ENCODE measurements around the gene IFIH1. TPM values are rescaled to one million over a fixed set of nuclear protein-coding genes. Genes with fewer than 3 reads are reported as not detected.
A peak's percentile ranks its signal among the peaks of the same experiment; 100 is the strongest.

The IFIH1 gene
- polyA plus RNA-seq, 1 of the 3 experiments (the other 2 are of a cell fraction): 1.0 TPM

DNA sequence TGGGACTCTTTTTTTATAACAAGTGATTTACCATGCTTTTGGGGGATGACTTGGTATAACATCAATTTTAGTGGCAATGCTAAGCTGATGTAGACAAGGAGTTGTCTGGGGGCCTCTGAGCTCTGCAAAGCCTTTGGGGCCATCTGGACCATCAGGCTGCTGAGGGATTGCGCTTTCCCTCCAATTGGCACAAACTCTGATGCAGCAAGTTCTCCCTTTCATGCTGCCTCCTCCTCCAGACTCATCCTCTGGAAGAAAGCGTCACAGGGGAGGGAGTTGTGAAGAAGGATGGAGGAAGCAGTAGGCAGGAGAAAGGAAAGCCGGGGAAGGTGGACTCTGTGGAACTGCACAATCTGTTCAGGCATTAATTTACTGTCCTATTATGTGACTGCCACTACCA, 65.0 kb downstream of the IFIH1 start:
- no peak overlapping the region for H2AFZ ChIP-seq (ENCODE audit: low read depth)
- H3K27ac ChIP-seq (ENCODE audit: low read depth in 2 of 2, low read length in 1 of 2): no peak overlapping the region
- no peak overlapping the region for H3K4me2 ChIP-seq
- no peak overlapping the region for H3K4me3 ChIP-seq (ENCODE audit: low read depth in 2 of 2, low read length in 1 of 2)
- peaks cover 13% of the 10 kb centered on the region for H3F3A ChIP-seq (replicated peaks; ENCODE audit: insufficient read depth)
- H3K79me2 ChIP-seq (ENCODE audit: insufficient read depth): no peaks in the 10 kb centered on the region
- H3K9me3 ChIP-seq: no peaks in the 10 kb centered on the region
- no peak overlapping the region for H3K9ac ChIP-seq
- POLR2A ChIA-PET: no interaction called here
- H3K9me2 ChIP-seq: no peaks in the 10 kb centered on the region
- TF ChIP-seq, protein P1, sequence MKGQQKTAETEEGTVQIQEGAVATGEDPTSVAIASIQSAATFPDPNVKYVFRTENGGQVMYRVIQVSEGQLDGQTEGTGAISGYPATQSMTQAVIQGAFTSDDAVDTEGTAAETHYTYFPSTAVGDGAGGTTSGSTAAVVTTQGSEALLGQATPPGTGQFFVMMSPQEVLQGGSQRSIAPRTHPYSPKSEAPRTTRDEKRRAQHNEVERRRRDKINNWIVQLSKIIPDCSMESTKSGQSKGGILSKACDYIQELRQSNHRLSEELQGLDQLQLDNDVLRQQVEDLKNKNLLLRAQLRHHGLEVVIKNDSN (IDR thresholded peaks at IDR 0.05; ENCODE audit: borderline replicate concordance, low read depth): no peak
- TF ChIP-seq, protein P2, sequence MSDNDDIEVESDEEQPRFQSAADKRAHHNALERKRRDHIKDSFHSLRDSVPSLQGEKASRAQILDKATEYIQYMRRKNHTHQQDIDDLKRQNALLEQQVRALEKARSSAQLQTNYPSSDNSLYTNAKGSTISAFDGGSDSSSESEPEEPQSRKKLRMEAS (IDR thresholded peaks at IDR 0.05; ENCODE audit: low read depth): no peak
- TF ChIP-seq SMC3 (IDR thresholded peaks at IDR 0.05; ENCODE audit: low read depth, low read length): no peak
- no peak for TF ChIP-seq NFIC (IDR thresholded peaks at IDR 0.05; ENCODE audit: borderline replicate concordance)
- no peak for TF ChIP-seq RCOR1 (IDR thresholded peaks at IDR 0.05; ENCODE audit: low read length)
- TF ChIP-seq TCF12 (IDR thresholded peaks at IDR 0.05): no peak
- no peak for TF ChIP-seq TEAD4 (IDR thresholded peaks at IDR 0.05; ENCODE audit: borderline replicate concordance, insufficient read depth)
- TF ChIP-seq, protein P3, sequence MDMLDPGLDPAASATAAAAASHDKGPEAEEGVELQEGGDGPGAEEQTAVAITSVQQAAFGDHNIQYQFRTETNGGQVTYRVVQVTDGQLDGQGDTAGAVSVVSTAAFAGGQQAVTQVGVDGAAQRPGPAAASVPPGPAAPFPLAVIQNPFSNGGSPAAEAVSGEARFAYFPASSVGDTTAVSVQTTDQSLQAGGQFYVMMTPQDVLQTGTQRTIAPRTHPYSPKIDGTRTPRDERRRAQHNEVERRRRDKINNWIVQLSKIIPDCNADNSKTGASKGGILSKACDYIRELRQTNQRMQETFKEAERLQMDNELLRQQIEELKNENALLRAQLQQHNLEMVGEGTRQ (IDR thresholded peaks at IDR 0.05; ENCODE audit: borderline replicate concordance, low read depth, low read length): no peak
- TF ChIP-seq, protein P4, sequence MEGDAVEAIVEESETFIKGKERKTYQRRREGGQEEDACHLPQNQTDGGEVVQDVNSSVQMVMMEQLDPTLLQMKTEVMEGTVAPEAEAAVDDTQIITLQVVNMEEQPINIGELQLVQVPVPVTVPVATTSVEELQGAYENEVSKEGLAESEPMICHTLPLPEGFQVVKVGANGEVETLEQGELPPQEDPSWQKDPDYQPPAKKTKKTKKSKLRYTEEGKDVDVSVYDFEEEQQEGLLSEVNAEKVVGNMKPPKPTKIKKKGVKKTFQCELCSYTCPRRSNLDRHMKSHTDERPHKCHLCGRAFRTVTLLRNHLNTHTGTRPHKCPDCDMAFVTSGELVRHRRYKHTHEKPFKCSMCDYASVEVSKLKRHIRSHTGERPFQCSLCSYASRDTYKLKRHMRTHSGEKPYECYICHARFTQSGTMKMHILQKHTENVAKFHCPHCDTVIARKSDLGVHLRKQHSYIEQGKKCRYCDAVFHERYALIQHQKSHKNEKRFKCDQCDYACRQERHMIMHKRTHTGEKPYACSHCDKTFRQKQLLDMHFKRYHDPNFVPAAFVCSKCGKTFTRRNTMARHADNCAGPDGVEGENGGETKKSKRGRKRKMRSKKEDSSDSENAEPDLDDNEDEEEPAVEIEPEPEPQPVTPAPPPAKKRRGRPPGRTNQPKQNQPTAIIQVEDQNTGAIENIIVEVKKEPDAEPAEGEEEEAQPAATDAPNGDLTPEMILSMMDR (IDR thresholded peaks at IDR 0.05): no peak
- TF ChIP-seq NRF1 (IDR thresholded peaks at IDR 0.05; ENCODE audit: low read depth, low read length): no peak
- no peak for TF ChIP-seq SIN3A (IDR thresholded peaks at IDR 0.05; ENCODE audit: borderline replicate concordance, low read depth, low read length)
- TF ChIP-seq ELF1 (IDR thresholded peaks at IDR 0.05): no peak
- TF ChIP-seq TAF1 (IDR thresholded peaks at IDR 0.05; ENCODE audit: borderline replicate concordance, low read depth, low read length): no peak
- TF ChIP-seq MXI1 (IDR thresholded peaks at IDR 0.05; ENCODE audit: low read depth, low read length): no peak
- H3K4me1 ChIP-seq (ENCODE audit: control insufficient read depth in 1 of 2, insufficient read depth in 2 of 2, low read depth in 1 of 2, low read length in 1 of 2): no peaks in the 10 kb centered on the region
- CTCF ChIA-PET: no interaction called here
- no peaks in the 10 kb centered on the region for H4K20me1 ChIP-seq (ENCODE audit: insufficient read depth)
- H3K27me3 ChIP-seq (ENCODE audit: insufficient read depth): no peaks in the 10 kb centered on the region
- 69% methylated on average over 3 of the region's 3 CpGs for WGBS (ENCODE audit: low lambda C conversion rate)
- no peaks in the 10 kb centered on the region for H3K36me3 ChIP-seq (replicated peaks in 1 of 2; ENCODE audit: control insufficient read depth in 1 of 2, insufficient read depth in 2 of 2, low read length in 1 of 2)
- DNase-seq: no peak

DNA sequence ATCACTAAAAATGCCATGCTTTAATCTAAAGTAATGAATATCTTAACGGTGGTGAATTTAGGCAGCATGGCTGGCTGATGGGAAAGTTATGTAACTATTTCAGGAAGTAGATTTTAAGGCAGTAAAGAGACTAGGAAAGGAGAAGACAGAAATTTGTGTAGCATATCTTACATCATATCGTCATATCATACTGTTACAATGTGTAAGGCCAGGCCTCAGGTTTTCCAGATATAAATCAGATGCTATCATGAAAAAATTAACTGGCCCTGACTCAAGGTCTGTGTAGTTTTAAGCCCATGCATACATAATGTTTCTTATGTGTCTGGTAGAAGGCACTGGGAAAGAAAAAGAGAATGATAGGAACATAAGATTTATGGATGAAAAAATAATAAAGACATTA, 66.3 kb downstream of the IFIH1 start:
- H3K79me2 ChIP-seq (ENCODE audit: insufficient read depth): no peaks in the 10 kb centered on the region
- POLR2A ChIA-PET: no interaction called here
- no peaks in the 10 kb centered on the region for H3K9me2 ChIP-seq
- H4K20me1 ChIP-seq (ENCODE audit: insufficient read depth): no peaks in the 10 kb centered on the region
- H3K27me3 ChIP-seq (ENCODE audit: insufficient read depth): no peaks in the 10 kb centered on the region
- no peak overlapping the region for H3K4me3 ChIP-seq (ENCODE audit: low read depth in 2 of 2, low read length in 1 of 2)
- H3K9ac ChIP-seq: no peak overlapping the region
- DNase-seq: no peak
- CTCF ChIA-PET: interaction anchor here (0.9 kb wide), 1 partner anchor 16 kb away, joined by 3 read pairs; no protein-coding TSS in a partner anchor
- no peaks in the 10 kb centered on the region for H3K4me1 ChIP-seq (ENCODE audit: control insufficient read depth in 1 of 2, insufficient read depth in 2 of 2, low read depth in 1 of 2, low read length in 1 of 2)
- peak overlapping the region; percentile 35; the same call in 1 of the 2 replicates for H2AFZ ChIP-seq (ENCODE audit: low read depth)
- H3K9me3 ChIP-seq: no peaks in the 10 kb centered on the region
- TF ChIP-seq ELF1 (IDR thresholded peaks at IDR 0.05): no peak
- TF ChIP-seq NFIC (IDR thresholded peaks at IDR 0.05; ENCODE audit: borderline replicate concordance): no peak; the same call in 1 of the 2 replicates
- peak; percentile 6; the same call in 1 of the 2 replicates for TF ChIP-seq JUND (IDR thresholded peaks at IDR 0.05)
- no peak for TF ChIP-seq EP300 (IDR thresholded peaks at IDR 0.05; ENCODE audit: borderline replicate concordance in 1 of 2, low read depth in 1 of 2, low read length in 1 of 2)
- TF ChIP-seq FOSL2 (IDR thresholded peaks at IDR 0.05; ENCODE audit: borderline replicate concordance, low read depth): no peak
- TF ChIP-seq, protein P5, sequence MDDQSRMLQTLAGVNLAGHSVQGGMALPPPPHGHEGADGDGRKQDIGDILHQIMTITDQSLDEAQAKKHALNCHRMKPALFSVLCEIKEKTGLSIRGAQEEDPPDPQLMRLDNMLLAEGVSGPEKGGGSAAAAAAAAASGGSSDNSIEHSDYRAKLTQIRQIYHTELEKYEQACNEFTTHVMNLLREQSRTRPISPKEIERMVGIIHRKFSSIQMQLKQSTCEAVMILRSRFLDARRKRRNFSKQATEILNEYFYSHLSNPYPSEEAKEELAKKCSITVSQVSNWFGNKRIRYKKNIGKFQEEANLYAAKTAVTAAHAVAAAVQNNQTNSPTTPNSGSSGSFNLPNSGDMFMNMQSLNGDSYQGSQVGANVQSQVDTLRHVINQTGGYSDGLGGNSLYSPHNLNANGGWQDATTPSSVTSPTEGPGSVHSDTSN (IDR thresholded peaks at IDR 0.05): peak; percentile 55; the same call in 1 of the 2 replicates
- no peak for TF ChIP-seq GATA2 (CRISPR knock-in tag; IDR thresholded peaks at IDR 0.05)
- TF ChIP-seq RFX5 (IDR thresholded peaks at IDR 0.05; ENCODE audit: low read length): no peak
- TF ChIP-seq TCF12 (IDR thresholded peaks at IDR 0.05): peak; percentile 63
- no peak overlapping the region for H3K4me2 ChIP-seq
- H3K36me3 ChIP-seq (replicated peaks in 1 of 2; ENCODE audit: control insufficient read depth in 1 of 2, insufficient read depth in 2 of 2, low read length in 1 of 2): no peaks in the 10 kb centered on the region
- WGBS (ENCODE audit: low lambda C conversion rate): 28% methylated on average over 2 of the region's 2 CpGs
- H3F3A ChIP-seq (replicated peaks; ENCODE audit: insufficient read depth): peaks cover 13% of the 10 kb centered on the region
- H3K27ac ChIP-seq (ENCODE audit: low read depth in 2 of 2, low read length in 1 of 2): peak overlapping the region; percentile 10 to 22; a peak in 2 of 4 replicates

Data from SK-N-SH (cell line).